ENCODE results near the gene PFKFB1. TPM values are rescaled to one million over a fixed set of nuclear protein-coding genes. Genes with fewer than 3 reads are reported as not detected.

The PFKFB1 gene
- polyA plus RNA-seq, 1 experiment: not detected

DNA sequence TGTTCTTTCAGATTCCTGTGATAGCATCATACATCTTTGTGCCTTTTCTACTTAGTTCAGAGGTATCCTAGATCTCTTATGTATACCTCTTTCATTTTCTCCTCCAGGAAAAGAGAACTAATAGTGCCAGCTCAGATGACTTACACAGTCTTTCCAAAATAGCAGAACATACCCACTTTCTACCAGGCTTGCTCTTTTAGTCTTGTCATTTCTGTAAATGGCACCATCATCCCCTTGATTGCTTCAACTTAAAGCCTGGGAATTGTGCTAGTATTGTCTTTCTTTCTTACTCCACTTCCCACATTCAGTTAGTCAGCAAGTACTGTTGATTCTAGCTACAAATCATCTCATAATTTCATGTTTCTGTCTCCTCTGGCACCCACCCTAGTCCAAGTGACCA lies 11.3 kb upstream of the PFKFB1 start:
- no peak for DNase-seq (ENCODE audit: low read depth, low spot score)
- Histone ChIP-seq H3K9me3 (ENCODE audit: control insufficient read depth, insufficient read depth, low read length) (no peaks in the 10 kb centered on the region), H3K27ac (ENCODE audit: low read depth, low read length) (no peak overlapping the region), H3K4me3 (ENCODE audit: low read depth, low read length) (no peak overlapping the region), H3K27me3 (ENCODE audit: control insufficient read depth, insufficient read depth, low read length) (no peaks in the 10 kb centered on the region)
- TF ChIP-seq, protein P1, sequence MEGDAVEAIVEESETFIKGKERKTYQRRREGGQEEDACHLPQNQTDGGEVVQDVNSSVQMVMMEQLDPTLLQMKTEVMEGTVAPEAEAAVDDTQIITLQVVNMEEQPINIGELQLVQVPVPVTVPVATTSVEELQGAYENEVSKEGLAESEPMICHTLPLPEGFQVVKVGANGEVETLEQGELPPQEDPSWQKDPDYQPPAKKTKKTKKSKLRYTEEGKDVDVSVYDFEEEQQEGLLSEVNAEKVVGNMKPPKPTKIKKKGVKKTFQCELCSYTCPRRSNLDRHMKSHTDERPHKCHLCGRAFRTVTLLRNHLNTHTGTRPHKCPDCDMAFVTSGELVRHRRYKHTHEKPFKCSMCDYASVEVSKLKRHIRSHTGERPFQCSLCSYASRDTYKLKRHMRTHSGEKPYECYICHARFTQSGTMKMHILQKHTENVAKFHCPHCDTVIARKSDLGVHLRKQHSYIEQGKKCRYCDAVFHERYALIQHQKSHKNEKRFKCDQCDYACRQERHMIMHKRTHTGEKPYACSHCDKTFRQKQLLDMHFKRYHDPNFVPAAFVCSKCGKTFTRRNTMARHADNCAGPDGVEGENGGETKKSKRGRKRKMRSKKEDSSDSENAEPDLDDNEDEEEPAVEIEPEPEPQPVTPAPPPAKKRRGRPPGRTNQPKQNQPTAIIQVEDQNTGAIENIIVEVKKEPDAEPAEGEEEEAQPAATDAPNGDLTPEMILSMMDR (IDR thresholded peaks at IDR 0.05; ENCODE audit: low read depth, low read length): no peak
- ChIA-PET CTCF (no interaction called here), POLR2A (no interaction called here)

DNA sequence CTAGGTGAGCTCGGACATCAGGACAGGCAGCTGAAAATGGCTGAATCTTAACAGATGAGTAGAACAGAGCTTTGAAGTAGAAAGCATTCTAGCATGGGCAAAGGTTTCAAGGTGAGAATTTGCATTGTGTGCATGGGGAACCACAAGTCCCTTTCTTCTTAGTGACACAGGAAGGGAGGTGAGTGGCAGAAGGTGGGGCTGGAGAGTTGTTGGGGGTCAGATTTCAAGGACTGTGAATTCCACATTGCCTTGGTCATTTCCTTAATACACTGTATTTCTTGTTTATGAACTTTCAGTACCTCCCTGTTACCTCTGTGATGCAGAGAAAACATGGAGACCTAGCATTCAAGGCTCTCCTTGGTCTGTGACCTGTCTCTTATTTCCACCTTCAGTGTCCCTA lies 10.2 kb upstream of the PFKFB1 start:
- H3K27ac ChIP-seq (ENCODE audit: low read depth, low read length): no peak overlapping the region
- ChIA-PET POLR2A (no interaction called here), CTCF (no interaction called here)
- H3K27me3 ChIP-seq (ENCODE audit: control insufficient read depth, insufficient read depth, low read length): no peaks in the 10 kb centered on the region
- TF ChIP-seq, protein P1 (IDR thresholded peaks at IDR 0.05; ENCODE audit: low read depth, low read length): no peak
- H3K9me3 ChIP-seq (ENCODE audit: control insufficient read depth, insufficient read depth, low read length): no peaks in the 10 kb centered on the region
- no peak overlapping the region for H3K4me3 ChIP-seq (ENCODE audit: low read depth, low read length)
- no peak for DNase-seq (ENCODE audit: low read depth, low spot score)

- Histone ChIP-seq H3K27me3 (ENCODE audit: control insufficient read depth, insufficient read depth, low read length) (no peaks in the 10 kb centered on the region), H3K9me3 (ENCODE audit: control insufficient read depth, insufficient read depth, low read length) (no peaks in the 10 kb centered on the region), H3K4me3 (ENCODE audit: low read depth, low read length) (peak within 1 kb of the TSS; percentile 78), H3K27ac (ENCODE audit: low read depth, low read length) (peak within 1 kb of the TSS; percentile 93)
- peak; percentile 77 for DNase-seq (ENCODE audit: low read depth, low spot score)
- ChIA-PET CTCF (interaction anchor here (0.9 to 1.9 kb wide), 5 partner anchors 11 to 361 kb away, joined by 3 to 6 read pairs (median 3); partner anchors contain the start of gene TRO), POLR2A (interaction anchor here (1.1 to 2.7 kb wide), 4 partner anchors 68 to 360 kb away, joined by 3 to 10 read pairs (median 7); no protein-coding TSS in a partner anchor)
- TF ChIP-seq, protein P1 (IDR thresholded peaks at IDR 0.05; ENCODE audit: low read depth, low read length): no peak
Measured at GRCh38 chrX:54999717-55000598, 6.0 kb upstream of the PFKFB1 start, which contains the start of gene APEX2. Gene APEX2 (plus strand): TSS chrX:55000363. CDS start chrX:55000423, 60 bp downstream.

- Histone ChIP-seq H3K27ac (ENCODE audit: low read depth, low read length) (no peak overlapping the region), H3K27me3 (ENCODE audit: control insufficient read depth, insufficient read depth, low read length) (no peaks in the 10 kb centered on the region), H3K4me3 (ENCODE audit: low read depth, low read length) (no peak overlapping the region), H3K9me3 (ENCODE audit: control insufficient read depth, insufficient read depth, low read length) (no peaks in the 10 kb centered on the region)
- ChIA-PET POLR2A (no interaction called here), CTCF (no interaction called here)
- DNase-seq (ENCODE audit: low read depth, low spot score): no peak
- TF ChIP-seq, protein P1 (IDR thresholded peaks at IDR 0.05; ENCODE audit: low read depth, low read length): no peak
Measured at GRCh38 chrX:54995621-54996020, 1.6 kb upstream of the PFKFB1 start.

GRCh38 chrX:54994668-54995351 lies 822 bp upstream of the PFKFB1 start:
- no peak for DNase-seq (ENCODE audit: low read depth, low spot score)

More at GRCh38 chrX:54994668-54995351, 822 bp upstream of the PFKFB1 start:
- Histone ChIP-seq H3K27me3 (ENCODE audit: control insufficient read depth, insufficient read depth, low read length) (no peaks in the 10 kb centered on the region), H3K9me3 (ENCODE audit: control insufficient read depth, insufficient read depth, low read length) (no peaks in the 10 kb centered on the region), H3K27ac (ENCODE audit: low read depth, low read length) (no peak overlapping the region), H3K4me3 (ENCODE audit: low read depth, low read length) (no peak overlapping the region)
- POLR2A ChIA-PET: no interaction called here
- TF ChIP-seq, protein P1 (IDR thresholded peaks at IDR 0.05; ENCODE audit: low read depth, low read length): no peak
- CTCF ChIA-PET: no interaction called here
